IMR-90 (cell line): ENCODE data around the gene SMIM22. TPM values are rescaled to one million over a fixed set of nuclear protein-coding genes. Genes with fewer than 3 reads are reported as not detected.

Source experiments
- ATAC-seq: fragments of 200-7000 bp; cut with Tn5 transposase; 2 replicates; pipeline ENCODE4 v1.9.1; 2020; ENCODE audit warnings: low read depth, mild to moderate bottlenecking, moderate library complexity
- BruUV-seq: library from RNA; stranded (reverse); fragments of 400-500 nt; replicated peaks from 2 replicates; lab custom pipeline; 2021; lab: Mats Ljungman, UMichigan
- CTCF ChIA-PET: fragments of 300-600 bp; formaldehyde crosslinking; extraction: SDS; loops from one replicate; lab custom pipeline; 2021; ENCODE audit warnings: antibody characterized with exemption; lab: Yijun Ruan, JAX
- POLR2A ChIA-PET: fragments of 300-600 bp; sonication (Branson Sonifier 250); formaldehyde crosslinking; loops from one replicate; lab custom pipeline; 2022; ENCODE audit warnings: antibody characterized with exemption; ENCODE audit not compliant: unreplicated experiment; lab: Charles Lee
- DNase-seq: peaks from one replicate; pipeline ENCODE4 v3.0.0; 2013
- H2AFZ ChIP-seq: replicated peaks from 2 replicates; pipeline ENCODE3; 2013; ENCODE audit warnings: low read length, mild to moderate bottlenecking; ENCODE audit not compliant: poor library complexity
- H2AK5ac ChIP-seq: 2 replicates; pipeline ENCODE4 v1.6.1; 2013; ENCODE audit warnings: low read depth, low read length, inconsistent platforms
- H2AK9ac ChIP-seq: replicated peaks from 2 replicates; pipeline ENCODE3; 2013; ENCODE audit warnings: mild to moderate bottlenecking, low read depth, low read length, moderate library complexity; ENCODE audit not compliant: poor library complexity
- H2BK120ac ChIP-seq: 2 replicates; pipeline ENCODE4 v1.6.1; 2013; ENCODE audit warnings: low read depth, low read length, inconsistent platforms
- H2BK15ac ChIP-seq: 3 replicates; pipeline ENCODE4 v1.6.1; 2013; ENCODE audit warnings: low read depth, low read length, inconsistent platforms
- H2BK20ac ChIP-seq: 2 replicates; pipeline ENCODE4 v1.6.1; 2013; ENCODE audit warnings: low read depth, mild to moderate bottlenecking, inconsistent platforms, low read length, moderate library complexity
- H2BK5ac ChIP-seq: 2 replicates; pipeline ENCODE4 v1.6.1; 2013; ENCODE audit warnings: mild to moderate bottlenecking, low read depth, low read length, inconsistent platforms; ENCODE audit not compliant: poor library complexity, severe bottlenecking
- H3K14ac ChIP-seq: replicated peaks from 2 replicates; pipeline ENCODE4 v1.6.1; 2013; ENCODE audit warnings: low read depth, low read length, inconsistent platforms
- H3K18ac ChIP-seq: 2 replicates; pipeline ENCODE4 v1.6.1; 2013; ENCODE audit warnings: low read depth, low read length, control low read depth
- H3K23ac ChIP-seq: 2 replicates; pipeline ENCODE4 v1.6.1; 2013; ENCODE audit warnings: low read depth, low read length, inconsistent platforms
- H3K27ac ChIP-seq: 2 replicates; pipeline ENCODE4 v1.5.1; 2013; ENCODE audit warnings: mild to moderate bottlenecking, control low read depth, low read length; ENCODE audit not compliant: insufficient read depth
- H3K27me3 ChIP-seq: 2 replicates; pipeline ENCODE4 v1.6.1; 2013; ENCODE audit warnings: low read length; ENCODE audit not compliant: control insufficient read depth, insufficient read depth
- H3K36me3 ChIP-seq: 2 replicates; pipeline ENCODE4 v1.6.1; 2013; ENCODE audit warnings: low read length, mixed read lengths; ENCODE audit not compliant: control insufficient read depth, insufficient read depth
- H3K4ac ChIP-seq: 2 replicates; pipeline ENCODE4 v1.6.1; 2013; ENCODE audit warnings: low read depth, low read length, inconsistent platforms
- H3K4me1 ChIP-seq: 2 replicates; pipeline ENCODE4 v1.6.1; 2013; ENCODE audit warnings: low read length, mixed read lengths; ENCODE audit not compliant: control insufficient read depth, insufficient read depth
- H3K4me2 ChIP-seq: 2 replicates; pipeline ENCODE4 v1.6.1; 2013; ENCODE audit warnings: low read depth, mild to moderate bottlenecking, control low read depth, low read length, moderate library complexity
- H3K4me3 ChIP-seq: 2 replicates; pipeline ENCODE4 v1.5.1; 2013; ENCODE audit warnings: low read depth, mild to moderate bottlenecking, control low read depth, low read length, moderate library complexity; ENCODE audit not compliant: insufficient read depth
- H3K56ac ChIP-seq: 2 replicates; pipeline ENCODE4 v1.6.1; 2013; ENCODE audit warnings: low read length, inconsistent platforms; ENCODE audit not compliant: insufficient read depth; ENCODE audit errors: extremely low read depth
- H3K79me1 ChIP-seq, 2 experiments: 2 replicates each; pipeline ENCODE4 v1.6.1; 2013; ENCODE audit warnings: low read length in 2 of 2, inconsistent platforms in 1 of 2, low read depth in 1 of 2
- H3K9ac ChIP-seq: 2 replicates; pipeline ENCODE4 v1.6.1; 2013; ENCODE audit warnings: low read depth, low read length, control low read depth
- H3K9me1 ChIP-seq: 2 replicates; pipeline ENCODE4 v1.6.1; 2013; ENCODE audit warnings: low read length, inconsistent platforms; ENCODE audit not compliant: insufficient read depth
- H3K9me3 ChIP-seq: 2 replicates; pipeline ENCODE4 v1.6.1; 2013; ENCODE audit warnings: low read length; ENCODE audit not compliant: control insufficient read depth, insufficient read depth
- H4K20me1 ChIP-seq: 2 replicates; pipeline ENCODE4 v1.6.1; 2013; ENCODE audit warnings: low read length, inconsistent platforms; ENCODE audit not compliant: insufficient read depth
- H4K5ac ChIP-seq: 2 replicates; pipeline ENCODE4 v1.6.1; 2013; ENCODE audit warnings: mild to moderate bottlenecking, low read depth, low read length, control low read depth
- H4K8ac ChIP-seq, 2 experiments: 2 replicates each; pipeline ENCODE4 v1.6.1; 2013; ENCODE audit warnings: low read depth in 2 of 2, low read length in 2 of 2, control low read depth in 1 of 2, inconsistent platforms in 1 of 2
- H4K91ac ChIP-seq: 2 replicates; pipeline ENCODE4 v1.6.1; 2013; ENCODE audit warnings: low read depth, low read length, inconsistent platforms; ENCODE audit not compliant: insufficient read depth
- BHLHE40 ChIP-seq: fragments of 150-350 bp; IDR thresholded peaks from 2 replicates; pipeline ENCODE4 v1.6.1; 2016; ENCODE audit warnings: mild to moderate bottlenecking, low read depth, low read length
- CEBPB ChIP-seq: IDR thresholded peaks from 2 replicates; pipeline ENCODE4 v1.6.1; 2012; ENCODE audit warnings: low read depth, low read length, improper control_type of control experiment
- CHD1 ChIP-seq: IDR thresholded peaks from 2 replicates; pipeline ENCODE4 v1.6.1; 2012; ENCODE audit warnings: low read depth, low read length, improper control_type of control experiment
- FOS ChIP-seq: fragments of 150-350 bp; IDR thresholded peaks from 2 replicates; pipeline ENCODE4 v1.6.1; 2016; ENCODE audit warnings: low read depth, low read length
- RCOR1 ChIP-seq: IDR thresholded peaks from 2 replicates; pipeline ENCODE4 v1.6.1; 2012; ENCODE audit warnings: mild to moderate bottlenecking, low read length, improper control_type of control experiment; ENCODE audit not compliant: insufficient replicate concordance
- RFX5 ChIP-seq: IDR thresholded peaks from 2 replicates; pipeline ENCODE4 v1.8.0; 2012; ENCODE audit warnings: low read depth, mild to moderate bottlenecking, low read length, moderate library complexity
- USF2 ChIP-seq: fragments of 150-350 bp; IDR thresholded peaks from 2 replicates; pipeline ENCODE4 v1.6.1; 2017; ENCODE audit warnings: mild to moderate bottlenecking, antibody characterized with exemption, low read length, low read depth
- WGBS, 2 experiments: methylation state at CpG; one replicate each; pipeline versions ENCODE4 v1.1.5 to v1.1.7; 2013; ENCODE audit warnings: missing lambda C conversion rate in 2 of 2; ENCODE audit not compliant: insufficient read length in 1 of 2; ENCODE audit errors: extremely low coverage in 2 of 2; 5-methylcytosine and 5-hydroxymethylcytosine counted together
- dilution Hi-C: fragments of 300-500 bp; cut with HindIII; formaldehyde crosslinking; loops from one replicate; pipeline ENCODE4 v1.14.3; 2018; ENCODE audit warnings: low sequenced_read_pairs; ENCODE audit not compliant: unreplicated experiment
- in situ Hi-C: fragments of 300-500 bp; cut with MboI; formaldehyde crosslinking; loops from 3 replicates; pipeline ENCODE4 v1.14.3; 2019; ENCODE audit warnings: low sequenced_read_pairs, inconsistent platforms, mixed read lengths
- intact Hi-C: fragments of 100-400 bp; cut with micrococcal nuclease; formaldehyde crosslinking; loops from 2 replicates; pipeline ENCODE4 v1.10.0; 2022
- polyA plus RNA-seq, 3 experiments: library from polyadenylated mRNA; depleted of rRNA; stranded (reverse); fragments of >200 nt; gene quantifications; 2 replicates each; pipeline ENCODE4 v1.2.3, GENCODE V29; 2012; ENCODE audit warnings: low replicate concordance in 1 of 3
- total RNA-seq: library from RNA; depleted of rRNA; stranded (reverse); fragments of >200 nt; gene quantifications from 2 replicates; pipeline ENCODE4 v1.2.3, GENCODE V29; 2012

SMIM22 gene
- total and polyA plus RNA-seq, 2 of the 4 experiments (the other 2 are of a cell fraction) = not detected

GRCh38 chr16:4798456-4798855, 3.3 kb downstream of the SMIM22 start:
- Histone ChIP-seq H2BK15ac (no peak overlapping the region), H3K27ac (no peak overlapping the region), H4K20me1 (no peaks in the 10 kb centered on the region), H2BK20ac (no peak overlapping the region), H4K8ac (no peak overlapping the region), H4K5ac (no peak overlapping the region), H3K4ac (no peak overlapping the region), H3K4me3 (no peak overlapping the region), H2AK9ac (no peak overlapping the region), H3K79me1 (0 out of 4 replicates have a peak, but pooled peaks cover 0 to 7% of the 10 kb centered on the region in 2 experiments), H2BK120ac (no peak overlapping the region), H3K9me3 (no peaks in the 10 kb centered on the region), H3K56ac (no peak overlapping the region), H3K9me1 (no peaks in the 10 kb centered on the region), H3K4me2 (no peak overlapping the region), H2BK5ac (no peak overlapping the region), H3K18ac (no peak overlapping the region), H3K23ac (no peak overlapping the region), H3K27me3 (no peaks in the 10 kb centered on the region), H2AK5ac (no peak overlapping the region), H4K91ac (no peak overlapping the region), H2AFZ (no peak overlapping the region), H3K36me3 (peaks cover 2% of the 10 kb centered on the region; the same call in 1 of the 2 replicates), H3K14ac (no peak overlapping the region), H3K4me1 (peaks cover 5% of the 10 kb centered on the region; the same call in 1 of the 2 replicates), H3K9ac (no peak overlapping the region)
- no CpG with 5 or more reads among the region's 16 CpGs for WGBS, 2 experiments
- in situ Hi-C loops (no loop called here), intact Hi-C loops (no loop called here), dilution Hi-C loops (no loop called here)
- ChIA-PET CTCF (no interaction called here), POLR2A (no interaction called here)
- BruUV-seq = no TSS peak
- DNase-seq (no peak), ATAC-seq (no peak)
- TF ChIP-seq RFX5 (no peak), RCOR1 (no peak), FOS (no peak), BHLHE40 (no peak), CEBPB (no peak), CHD1 (no peak), USF2 (no peak)
